DMS153 (cell line): Measurements from ENCODE around the gene ZNF26.

ENCODE experiments used
- DNase-seq: peaks from one replicate; lab custom pipeline; 2025; lab: John Stamatoyannopoulos, UW

The ZNF26 gene

GRCh38 chr12:133061954-133062353, 75.8 kb downstream of the ZNF26 start:
- no peak for DNase-seq

DNA sequence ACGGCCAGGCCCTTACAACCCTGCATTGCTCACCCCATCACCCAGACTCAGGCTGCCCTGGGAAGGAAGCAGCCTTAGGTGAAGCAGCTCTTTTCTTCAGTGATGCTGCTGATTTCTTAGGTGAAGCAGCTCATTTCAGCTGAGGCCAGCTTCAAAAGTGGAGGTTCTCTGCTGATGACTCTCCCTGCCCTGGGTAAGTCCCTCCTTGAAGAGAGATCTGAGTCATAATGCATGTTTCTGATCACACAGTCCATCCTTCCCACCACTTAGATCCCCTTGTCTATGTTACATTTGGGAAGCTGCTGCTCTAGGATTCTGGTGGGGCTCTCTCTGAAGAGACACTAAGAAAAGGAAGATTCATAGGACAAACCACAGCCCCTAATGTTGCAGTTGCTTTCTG, 77.4 kb downstream of the ZNF26 start:
- DNase-seq = no peak

DNA sequence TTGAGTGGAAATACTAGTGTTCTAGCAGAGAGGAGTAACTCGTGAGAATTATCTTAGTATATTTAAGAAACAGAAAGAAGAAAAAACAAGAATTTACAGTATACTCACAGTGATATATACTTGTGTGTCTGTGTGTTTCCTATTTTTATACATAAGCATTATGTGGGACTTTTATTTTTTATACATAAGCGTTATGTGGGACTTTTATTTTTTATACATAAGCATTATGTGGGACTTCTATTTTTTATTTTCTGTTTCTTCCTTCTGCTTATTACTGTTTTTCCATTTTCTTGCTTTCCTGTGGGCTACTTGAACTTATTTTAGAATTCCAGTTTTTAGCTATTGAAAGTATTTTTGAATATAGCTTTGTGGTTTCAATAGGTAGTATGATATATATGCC, 87.7 kb downstream of the ZNF26 start:
- DNase-seq = no peak
